Inflammatory macrophage (primary cell): ENCODE data around the gene RRP1B.

Experiments used
- DNase-seq, 2 donors: peaks; one replicate each; pipeline ENCODE4 v3.0.0-alpha.2; 2020 to 2022

The RRP1B gene

DNA sequence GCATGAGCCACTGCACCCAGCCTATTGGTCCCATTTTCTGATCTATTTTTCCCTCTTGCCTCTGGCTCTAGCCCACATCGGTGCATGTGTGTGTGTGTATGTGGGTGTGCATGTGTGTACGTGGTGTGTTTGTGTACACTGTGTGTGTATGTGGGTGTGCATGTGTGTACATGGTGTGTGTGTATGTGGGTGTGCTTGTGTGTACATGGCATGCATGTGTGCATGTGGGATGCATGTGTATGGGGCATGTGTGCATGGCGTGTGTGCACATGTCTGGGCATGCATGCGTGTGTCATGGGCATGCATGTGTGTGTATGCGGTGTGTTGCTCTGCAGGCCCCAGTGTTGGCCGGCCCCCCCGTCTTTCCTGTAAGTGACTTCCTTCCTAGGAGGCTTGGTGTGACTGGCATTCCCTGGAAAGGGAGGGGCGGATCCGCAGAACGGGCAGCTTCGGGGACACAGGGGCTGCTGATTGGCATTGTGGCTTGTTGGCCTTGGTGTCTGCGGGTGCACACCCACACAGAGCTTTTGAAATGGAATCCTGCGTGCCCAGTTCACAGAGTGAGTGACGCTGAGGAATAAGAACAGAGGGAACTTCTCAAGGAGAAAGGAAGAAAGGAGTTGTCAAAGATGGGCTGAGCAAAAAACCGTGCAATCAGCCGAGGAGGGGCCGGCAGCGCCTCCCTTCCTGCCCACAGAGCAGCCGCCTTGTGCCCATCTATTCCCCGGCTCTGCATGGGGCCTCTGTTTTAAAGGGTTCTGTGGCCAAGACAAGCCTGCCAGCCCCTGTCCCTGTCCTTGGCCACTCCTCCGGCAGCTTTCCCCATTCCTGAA lies 67.5 kb downstream of the RRP1B start:
- DNase-seq, result peak; percentile 59 to 75

DNA sequence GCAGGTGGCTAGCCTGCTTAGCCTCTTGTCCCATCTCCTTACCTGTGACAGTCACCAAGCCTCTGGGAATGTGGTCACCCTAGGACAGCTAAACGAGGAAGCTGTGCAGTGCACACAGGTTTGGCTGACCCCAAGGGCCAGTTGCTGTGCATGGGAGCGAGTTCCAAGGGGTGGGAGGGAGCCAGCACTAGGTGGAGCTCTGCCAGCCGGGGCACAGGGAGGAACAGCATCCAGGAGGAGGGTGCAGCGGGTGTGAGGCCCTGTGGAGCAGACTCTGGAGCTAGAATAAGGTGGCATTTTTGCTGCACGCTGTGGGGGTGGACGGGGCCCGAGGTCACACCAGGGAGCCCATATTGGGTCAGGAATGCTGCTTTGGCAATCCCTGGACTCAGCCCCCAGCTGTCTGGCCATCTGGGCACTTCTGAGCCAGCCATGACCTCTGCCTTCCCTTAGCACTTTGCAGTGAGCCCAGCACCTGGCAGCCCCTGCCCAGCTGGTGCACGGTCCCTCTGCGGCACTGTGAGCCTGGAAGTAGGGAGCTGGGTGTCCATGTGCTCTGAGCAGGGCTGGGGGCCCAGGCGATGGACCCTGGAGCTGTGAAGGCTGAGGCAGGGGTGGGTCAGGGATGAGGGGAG lies 68.3 kb downstream of the RRP1B start:
- DNase-seq, result peak; percentile 58 to 69

DNA sequence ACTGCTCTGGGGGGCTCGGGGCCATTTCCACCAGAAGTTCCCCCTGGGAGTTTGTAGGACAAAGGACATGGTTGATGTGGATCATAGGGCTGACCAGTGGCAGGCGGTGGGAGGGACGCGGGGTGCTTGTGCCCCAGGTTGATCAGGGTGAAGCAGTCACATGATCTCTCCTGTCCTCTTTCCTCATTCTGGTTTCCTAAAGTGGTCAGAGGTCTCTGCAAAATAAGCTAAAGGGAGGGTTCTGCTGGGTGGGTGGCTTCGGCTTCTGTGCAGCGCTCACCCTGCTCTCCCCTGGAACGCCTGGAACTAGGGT lies 68.8 kb downstream of the RRP1B start:
- no peak for DNase-seq

DNA sequence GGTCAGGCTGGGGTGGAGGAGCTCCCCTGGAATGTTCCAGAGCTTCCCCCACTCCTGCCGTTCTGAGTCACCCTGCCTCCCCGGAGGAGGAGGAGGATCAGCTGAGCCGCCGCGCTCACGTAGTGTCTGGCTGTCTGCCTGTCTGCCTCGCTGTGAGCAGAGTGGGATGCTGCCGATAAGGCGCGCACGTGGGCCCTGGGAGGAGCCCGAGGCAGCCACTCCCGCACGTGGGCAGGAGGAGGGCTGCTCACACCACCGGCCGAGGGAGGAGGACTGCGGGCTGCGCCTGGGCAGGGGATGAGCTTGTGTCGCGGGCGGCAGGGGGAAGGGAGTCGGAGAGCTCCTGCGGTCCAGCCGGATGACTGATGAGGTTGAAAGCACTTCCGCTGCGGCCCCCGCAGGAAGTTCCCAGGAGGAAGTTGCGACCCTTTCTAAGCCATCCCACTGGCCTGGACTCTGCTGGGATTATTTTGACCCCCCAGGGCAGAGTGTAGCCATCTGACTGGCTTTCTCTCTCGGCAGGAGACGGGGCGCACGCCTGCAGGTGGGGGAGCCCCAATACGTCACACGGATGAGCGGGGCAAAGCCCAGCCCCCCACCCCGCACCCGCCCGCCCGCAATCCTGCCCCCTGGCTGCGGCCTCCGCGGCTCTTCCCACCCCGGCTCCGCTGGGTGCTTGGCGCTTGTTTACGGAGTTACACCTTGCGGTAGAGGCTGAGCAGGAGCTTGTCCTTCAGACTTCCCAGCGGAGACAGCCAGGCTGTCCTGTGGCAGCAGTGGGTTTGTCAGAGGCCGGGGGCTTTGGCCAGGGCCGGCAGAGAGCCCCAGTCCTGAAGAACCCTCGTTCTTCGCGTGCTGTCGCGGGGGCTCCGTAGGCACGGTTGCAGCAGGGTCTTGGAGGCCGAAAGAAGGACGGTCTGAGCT lies 69.4 kb downstream of the RRP1B start:
- DNase-seq, result peak; percentile 97 to 99

DNA sequence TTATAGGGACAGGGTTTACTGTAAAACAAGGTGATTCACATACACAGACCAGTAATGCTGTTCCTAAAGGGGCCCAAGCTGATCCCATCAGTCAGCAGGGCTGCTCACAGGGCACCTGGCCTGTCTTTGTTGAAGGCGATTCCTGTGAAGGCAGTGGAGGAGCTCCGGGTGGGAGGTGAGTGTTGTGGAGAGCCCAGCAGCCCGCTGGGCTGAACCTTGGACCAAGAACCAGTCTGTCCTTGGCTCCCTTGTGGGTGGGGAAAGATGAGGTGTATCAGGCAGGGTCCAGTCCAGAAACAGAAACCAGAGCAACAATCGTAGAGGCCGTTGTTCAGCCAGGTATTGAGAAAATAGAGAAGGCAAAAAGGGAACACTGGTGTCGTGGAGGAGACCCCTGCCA lies 72.1 kb downstream of the RRP1B start:
- DNase-seq, result no peak

DNA sequence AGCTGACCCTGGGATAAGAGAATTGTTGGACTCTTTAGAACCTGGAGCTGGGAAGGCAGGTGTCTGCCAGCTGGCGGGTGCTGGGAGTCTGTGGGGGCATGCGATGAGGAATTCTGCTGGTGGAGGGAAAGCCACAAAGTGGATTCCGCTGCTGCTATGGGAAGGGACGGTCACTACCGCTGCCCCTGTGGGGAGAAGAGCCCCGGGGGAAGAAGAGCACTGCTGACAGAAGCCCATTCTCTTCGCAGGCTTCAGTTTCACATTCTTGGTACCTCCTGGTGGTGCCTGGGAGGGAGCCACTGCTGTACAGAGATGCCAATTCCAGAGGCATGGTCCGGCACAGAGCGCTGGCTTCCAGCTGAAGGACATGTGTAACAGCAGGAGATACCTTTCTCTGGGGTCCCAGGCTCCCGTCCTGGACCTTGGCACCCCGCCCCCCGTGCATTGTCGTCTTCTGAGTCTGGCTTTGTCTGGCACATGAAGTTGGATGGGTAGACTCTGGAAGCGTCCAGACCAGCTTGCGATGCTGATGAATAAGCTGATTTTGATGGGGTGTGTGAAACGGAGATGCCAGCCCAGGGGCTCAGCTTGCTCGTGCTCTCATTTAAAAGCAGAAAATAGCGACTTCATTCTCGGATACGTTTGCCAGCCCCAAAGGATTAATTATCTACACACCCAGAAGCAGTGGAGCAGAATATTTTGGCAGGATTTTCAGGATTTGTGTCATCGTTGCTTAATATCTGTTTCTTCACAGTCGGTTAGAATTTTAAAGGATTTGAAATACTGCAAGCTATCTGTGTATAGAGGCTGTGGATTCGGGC lies 72.7 kb downstream of the RRP1B start:
- no peak for DNase-seq

DNA sequence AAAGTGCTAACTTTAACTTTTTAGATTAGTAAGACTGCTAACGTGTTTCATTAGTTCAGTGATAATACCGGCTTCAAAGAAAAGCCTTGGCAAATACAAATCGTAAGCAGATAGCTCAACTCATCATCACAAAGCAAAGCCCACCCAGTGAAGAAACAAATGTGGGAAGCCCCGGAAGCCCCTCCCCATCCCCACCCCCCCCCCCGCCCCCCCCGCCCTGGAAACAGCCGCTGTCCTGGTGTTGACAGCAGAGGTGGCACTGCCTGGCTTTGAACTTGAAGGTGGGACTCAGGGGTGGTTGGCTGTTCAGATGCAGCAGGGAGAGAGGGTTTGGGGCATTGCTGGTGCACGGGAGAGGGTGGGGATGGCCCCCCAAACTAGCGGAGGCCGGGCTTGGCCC lies 73.7 kb downstream of the RRP1B start:
- no peak for DNase-seq

DNA sequence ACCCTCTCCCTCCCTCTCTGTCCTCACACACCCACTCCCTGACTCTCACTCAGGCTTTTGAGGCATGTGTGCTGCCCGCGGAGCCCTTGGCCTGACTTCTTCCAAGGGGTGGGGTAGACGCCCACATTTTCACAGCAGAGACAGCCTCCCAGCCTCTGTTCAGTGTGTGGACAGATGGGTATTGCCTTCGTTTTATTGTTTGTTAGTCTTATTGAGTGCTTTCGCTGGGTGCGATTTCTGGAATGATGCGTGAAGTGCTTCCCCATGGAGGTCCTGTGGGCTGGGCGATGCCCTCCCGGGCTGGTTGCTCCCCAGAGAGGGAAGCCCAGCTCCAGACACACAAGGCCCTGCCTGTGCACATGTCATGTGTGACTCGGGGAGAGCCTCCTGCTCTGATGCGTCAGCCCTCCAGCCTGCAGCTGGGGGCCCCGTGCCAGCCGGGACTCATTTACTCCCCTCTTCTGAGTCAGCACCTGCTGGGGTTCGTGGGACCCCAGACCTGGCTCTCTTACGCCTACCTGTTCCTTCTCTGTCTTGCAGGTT lies 74.2 kb downstream of the RRP1B start:
- peak; percentile 78 to 84 for DNase-seq

DNA sequence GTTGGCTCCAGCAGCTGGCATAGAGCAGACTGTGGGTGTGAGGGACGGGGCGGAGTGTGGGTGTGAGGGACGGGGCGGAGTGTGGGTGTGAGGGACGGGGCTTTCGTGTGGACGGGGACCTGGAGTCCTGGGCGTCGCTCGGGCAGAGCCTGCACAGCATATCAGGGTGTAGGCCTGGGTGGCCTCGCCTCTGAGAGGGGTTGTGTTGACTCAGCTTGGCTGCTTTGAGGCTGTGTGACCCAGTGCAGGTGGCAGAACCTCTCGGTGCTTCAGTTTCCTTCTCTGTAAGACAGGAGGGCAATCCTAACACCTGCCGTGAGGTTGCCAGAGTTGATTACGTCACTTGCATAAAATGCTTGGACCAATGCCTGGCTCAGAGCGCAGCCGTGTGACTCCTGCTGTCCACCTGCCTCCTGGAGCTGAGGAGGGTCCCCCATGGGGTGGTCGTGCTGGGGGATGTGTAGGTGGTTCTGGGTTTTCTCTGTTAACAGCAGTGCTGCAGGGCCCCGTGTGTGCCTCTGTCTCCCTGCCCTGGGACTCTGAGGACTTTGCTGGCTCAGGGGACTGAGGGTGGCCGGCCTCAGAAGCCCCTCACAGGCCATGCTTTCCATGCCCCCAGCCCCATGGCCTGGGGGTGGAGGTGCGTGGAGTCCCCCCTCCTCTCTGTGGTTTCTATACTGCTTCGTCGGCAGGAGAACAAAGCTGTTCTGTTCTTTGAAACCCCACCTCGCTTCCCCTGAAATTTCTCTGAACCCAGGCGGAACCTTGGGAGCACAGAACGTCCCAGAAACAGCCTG lies 75.0 kb downstream of the RRP1B start:
- DNase-seq, result no peak

DNA sequence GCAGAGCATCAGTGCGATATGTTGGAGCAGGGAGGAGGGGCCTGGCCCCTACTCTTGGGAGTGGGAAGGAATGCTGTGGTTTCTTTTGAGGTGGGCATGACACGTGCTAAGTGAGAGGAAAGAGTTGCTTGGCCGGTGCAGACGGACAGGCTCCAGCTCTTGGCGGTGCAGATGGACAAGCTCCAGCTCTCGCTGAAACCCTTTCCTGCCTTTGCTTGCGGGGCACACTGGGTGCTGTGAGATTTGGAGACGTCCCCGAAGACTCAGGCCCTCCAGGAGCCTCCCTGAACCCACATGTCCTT lies 75.5 kb downstream of the RRP1B start:
- no peak for DNase-seq

DNA sequence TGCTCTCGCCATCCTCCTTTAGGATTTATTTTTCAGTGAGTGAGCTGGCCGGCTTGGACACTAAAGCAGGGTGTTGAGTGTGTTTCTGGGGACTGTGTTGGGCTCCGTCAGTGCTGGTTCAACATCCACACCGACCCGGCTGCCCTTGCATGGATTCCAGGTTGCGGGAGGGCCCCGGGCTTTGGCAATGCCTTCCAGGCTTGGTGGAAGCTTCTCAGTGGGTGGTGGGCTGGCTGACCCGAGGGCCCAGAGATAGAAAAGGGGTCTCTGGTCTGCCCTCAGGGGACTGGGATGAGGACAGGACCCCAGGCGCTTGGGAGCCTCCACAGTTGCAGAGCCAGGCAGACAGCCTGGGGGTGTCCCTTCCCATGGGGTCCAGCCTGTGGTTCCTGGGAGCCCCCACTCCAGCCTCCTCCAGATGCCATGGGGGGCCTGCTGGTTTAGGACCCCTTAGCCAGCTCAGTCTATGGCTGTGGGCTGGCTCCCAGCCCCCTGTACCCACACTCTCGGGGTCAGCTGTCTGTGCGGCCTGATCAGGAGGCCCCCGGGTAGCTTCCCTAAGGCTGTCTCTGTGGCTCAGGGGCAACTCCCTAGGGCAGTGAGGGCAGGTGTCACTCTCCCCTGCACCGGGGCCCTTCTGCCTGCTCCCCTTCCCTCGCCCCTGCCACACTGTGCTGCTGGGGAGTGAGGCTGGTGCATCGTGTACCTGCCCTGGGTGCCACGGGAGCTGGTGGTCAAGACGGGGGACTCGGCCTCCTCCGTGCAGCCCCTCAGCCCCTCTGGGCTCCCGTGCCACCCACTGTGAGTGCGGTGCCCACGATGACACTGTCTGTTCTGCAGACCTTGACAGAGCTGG lies 76.1 kb downstream of the RRP1B start:
- no peak for DNase-seq

DNA sequence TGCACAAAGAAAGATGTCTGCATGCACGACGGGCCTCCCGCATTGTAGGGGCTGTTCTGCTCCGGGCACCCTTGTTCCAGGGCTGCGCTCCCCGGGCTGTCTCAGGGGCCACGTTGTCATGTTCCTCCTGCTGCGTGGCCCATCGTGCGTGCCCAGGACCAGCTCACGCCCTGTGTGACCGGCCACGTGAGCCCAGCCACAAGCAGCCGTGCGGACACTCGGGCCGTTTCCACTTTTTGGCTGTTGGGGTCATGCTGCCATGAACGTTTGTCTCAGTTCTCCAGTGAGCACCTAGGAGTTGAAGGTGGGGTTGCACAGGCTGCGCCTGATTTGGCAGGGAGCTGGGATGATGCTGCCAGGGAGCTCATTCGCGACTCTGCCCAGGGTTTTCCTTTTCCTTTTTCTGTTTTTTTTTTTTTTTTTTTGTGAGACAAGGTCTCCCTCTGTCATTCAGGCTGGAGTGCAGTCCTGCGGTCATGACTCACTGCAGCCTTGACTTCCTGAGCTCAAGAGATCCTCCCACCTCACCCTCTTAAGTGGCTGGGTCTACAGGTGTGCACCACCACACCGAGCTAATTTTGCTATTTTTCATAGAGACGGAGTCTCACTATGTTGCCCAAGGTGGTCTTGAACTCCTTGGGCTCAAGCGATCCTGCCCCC lies 77.0 kb downstream of the RRP1B start:
- peak in 1 of 2 donors; percentile 18 for DNase-seq

DNA sequence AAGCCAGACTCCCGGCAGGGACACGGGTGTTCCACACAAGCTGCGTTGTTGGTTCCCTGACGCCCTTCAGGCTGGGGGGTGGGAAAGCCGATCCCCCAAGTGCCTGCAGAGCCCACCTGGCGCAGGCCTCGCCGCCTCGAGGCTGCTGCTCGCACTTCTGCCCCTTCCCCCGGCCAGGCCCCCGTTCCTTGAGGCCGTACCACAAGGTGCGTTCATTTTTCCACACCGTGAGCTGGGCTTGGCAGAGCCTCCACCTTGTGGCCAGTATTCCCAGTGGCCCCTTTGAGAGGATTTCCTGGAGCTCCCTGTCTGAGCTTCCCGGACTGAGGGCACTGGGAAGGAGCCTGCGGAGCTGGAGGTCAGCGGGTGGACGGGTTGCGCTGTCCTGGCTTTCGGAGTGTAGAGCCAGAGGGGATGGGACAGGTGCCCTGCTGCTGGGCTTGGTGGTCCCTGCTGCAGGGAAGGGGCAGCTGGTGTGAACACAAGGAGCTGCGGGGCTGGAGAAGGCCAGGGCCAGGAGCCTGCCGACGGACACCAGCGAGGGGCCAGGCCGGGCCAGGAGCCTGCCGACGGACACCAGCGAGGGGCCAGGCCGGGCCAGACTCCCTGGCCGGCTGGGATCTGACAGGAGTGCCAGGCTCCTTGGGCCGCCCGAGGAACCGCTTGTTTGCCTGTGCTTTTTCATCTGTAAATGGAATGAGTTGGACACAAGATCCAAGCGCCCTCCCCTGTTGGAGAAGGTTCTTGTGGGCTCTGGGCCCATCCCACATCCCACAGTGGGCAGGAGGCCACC lies 78.0 kb downstream of the RRP1B start:
- no peak for DNase-seq

DNA sequence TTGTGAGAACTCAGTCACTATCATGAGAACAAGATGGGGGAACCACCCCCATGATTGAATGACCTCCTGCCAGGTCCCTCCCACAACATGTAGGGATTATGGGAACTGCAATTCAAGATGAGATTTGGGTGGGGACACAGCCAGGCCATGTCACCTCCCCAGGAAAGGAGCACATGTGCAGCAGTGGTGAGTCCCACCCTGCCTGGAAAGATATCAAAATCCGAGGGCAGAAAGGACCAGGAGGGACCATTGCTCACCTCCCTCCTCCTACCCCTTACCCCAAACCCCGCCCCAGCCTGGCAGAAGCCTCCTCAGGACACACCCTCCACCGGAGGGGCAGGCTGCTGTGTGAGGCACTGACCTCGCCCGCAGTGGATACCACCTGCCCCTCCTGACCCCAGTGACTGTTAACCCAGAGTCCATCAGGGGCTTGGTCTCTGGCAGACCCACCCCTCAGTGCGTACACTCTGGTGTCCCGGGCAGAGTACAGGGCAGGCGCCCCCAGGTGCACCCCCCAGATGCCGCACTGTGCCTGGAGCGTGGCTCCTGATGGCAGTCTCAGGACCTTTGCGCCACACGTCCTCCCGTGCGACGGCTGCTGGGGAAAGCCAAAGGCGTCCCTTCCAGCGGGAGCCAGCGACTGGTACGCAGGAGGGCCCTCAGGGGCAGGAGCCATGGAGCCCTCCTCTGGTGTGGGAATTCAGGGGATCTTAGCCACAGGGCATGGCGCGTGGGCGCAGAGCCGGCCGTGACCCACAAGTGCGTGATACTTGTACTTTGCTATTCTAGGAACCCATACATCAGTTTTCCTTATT lies 80.5 kb downstream of the RRP1B start:
- peak in 1 of 2 donors; percentile 38 for DNase-seq

DNA sequence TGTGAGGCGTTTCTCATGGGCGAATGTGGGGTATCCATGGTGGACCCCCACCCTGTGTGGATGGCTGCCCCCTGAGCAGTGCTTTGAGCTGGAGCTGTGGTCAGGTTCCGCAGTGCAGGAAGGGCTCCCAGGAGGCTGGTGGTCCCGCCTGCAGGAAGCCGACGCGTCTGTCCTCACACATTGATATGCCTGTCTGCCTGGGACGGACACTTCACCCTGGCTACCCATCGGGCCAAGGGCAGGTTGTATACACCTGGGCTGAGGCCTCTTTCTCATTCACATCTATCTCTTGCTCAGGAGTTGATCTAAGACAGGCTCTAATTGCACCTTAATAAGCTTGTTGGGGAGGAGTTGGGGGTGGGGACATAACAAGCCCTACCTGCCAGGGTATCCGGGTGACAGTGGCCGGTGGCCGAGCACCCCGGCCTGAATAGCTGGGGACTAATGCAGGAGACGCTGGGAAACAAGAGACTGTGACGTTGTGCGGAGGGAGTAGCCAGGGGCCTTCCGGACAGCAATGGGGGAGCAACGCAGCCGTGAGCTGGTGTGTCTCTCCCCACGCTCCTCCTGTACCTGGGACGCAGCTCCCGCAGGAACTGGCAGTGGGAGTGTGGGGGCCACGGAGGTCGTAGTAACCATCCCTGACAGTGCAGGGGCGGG lies 81.3 kb downstream of the RRP1B start:
- no peak for DNase-seq

DNA sequence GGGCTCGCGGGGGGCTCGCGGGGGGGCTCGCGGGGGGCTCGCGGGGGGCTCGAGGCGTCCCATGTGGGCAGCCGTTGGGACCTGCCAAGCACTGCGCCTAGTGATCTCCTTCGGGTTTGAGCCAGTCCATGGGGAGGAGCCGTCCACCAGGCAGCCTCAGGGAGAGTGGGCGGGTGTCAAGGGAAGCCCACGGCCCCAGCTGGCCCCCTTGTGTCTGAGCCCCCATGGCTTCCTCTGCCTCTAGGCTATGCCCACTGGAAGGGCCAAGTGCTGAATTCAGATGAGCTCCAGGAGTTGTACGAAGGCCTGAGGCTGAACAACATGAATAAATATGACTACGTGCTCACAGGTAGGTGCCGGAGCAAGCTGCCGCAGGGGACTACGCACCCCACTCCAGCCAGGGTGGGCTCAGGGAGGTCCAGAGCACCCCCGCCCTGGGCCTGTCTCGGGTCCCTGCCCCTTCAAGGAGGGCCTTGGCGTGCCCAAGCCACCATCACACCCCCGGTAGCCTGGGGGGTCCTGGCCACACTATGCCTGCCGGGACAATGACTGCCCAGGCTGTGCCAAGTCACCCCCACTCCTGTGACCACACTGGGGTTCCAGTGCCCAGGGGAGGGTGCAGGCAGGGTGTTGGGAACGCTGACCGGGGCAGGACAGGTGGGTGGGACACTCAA lies 82.2 kb downstream of the RRP1B start:
- DNase-seq, result no peak

DNA sequence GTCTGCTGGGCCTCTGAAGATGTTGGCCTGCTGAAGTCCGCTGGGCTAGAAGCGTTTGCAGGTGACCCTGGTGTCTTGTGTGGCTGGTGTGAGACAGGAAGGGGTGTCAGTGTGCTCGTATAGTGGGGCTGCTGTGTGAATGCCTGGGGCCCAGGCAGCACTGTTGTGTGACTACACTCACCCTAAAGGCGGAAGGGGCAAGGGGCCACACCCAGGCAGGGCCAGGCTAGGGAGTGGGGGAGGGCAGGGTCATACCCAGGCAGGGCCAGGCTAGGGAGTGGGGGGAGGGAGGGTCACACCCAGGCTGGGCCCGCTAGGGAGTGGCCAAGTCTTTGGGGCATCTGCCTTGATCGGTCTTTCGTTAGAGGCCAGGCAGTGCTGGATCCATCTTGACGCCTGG lies 84.6 kb downstream of the RRP1B start:
- DNase-seq, result peak in 1 of 2 donors; percentile 29
